ENCODE results near the gene IGF2BP1. TPM values are rescaled to one million over a fixed set of nuclear protein-coding genes. Genes with fewer than 3 reads are reported as not detected.
A peak's percentile ranks its signal among the peaks of the same experiment; 100 is the strongest.
"Not testable (repeated sequence)": the region's sequence is repeated elsewhere in the genome, so short reads cannot be mapped to it uniquely, and the experiment has no call there.

Gene IGF2BP1
- polyA plus RNA-seq, 1 experiment, result 9.9 TPM

- Histone ChIP-seq H3K27me3 (ENCODE audit: control insufficient read depth, insufficient read depth, low read length) (no peaks in the 10 kb centered on the region), H3K9me3 (ENCODE audit: control insufficient read depth, insufficient read depth, low read length) (peaks cover 7% of the 10 kb centered on the region; the same call in 1 of the 2 replicates), H3K27ac (ENCODE audit: low read depth, low read length) (no peak overlapping the region), H3K4me3 (ENCODE audit: low read depth, low read length) (no peak overlapping the region)
- POLR2A ChIA-PET, result no interaction called here
- CTCF ChIA-PET, result no interaction called here
- no peak for DNase-seq (ENCODE audit: low read depth, low spot score)
- no peak for TF ChIP-seq CTCF (IDR thresholded peaks at IDR 0.05; ENCODE audit: low read depth, low read length)
These were observed 41.4 kb downstream of the IGF2BP1 start for GRCh38 chr17:49038544-49038943.

DNA sequence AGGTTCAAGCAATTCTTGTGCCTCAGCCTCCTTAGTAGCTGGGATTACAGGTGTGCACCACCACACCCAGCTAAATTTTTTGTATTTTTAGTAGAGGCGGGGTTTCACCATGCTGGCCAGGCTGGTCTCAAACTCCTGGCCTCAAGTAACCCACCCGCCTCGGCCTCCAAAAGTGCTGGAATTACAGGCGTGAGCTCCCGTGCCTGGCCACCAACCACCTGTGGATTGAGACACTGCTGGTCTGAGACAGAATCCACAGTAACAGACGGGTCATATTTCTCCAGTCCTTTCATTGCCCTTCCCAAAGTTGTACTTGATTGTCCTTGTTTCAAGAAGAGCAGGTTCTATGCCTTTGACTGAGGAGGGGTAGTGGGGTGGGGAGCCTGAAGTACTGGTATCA is 42.3 kb downstream of the IGF2BP1 start:
- H3K27ac ChIP-seq (ENCODE audit: low read depth, low read length); POLR2A ChIA-PET; H3K4me3 ChIP-seq (ENCODE audit: low read depth, low read length); H3K27me3 ChIP-seq (ENCODE audit: control insufficient read depth, insufficient read depth, low read length); DNase-seq (ENCODE audit: low read depth, low spot score); H3K9me3 ChIP-seq (ENCODE audit: control insufficient read depth, insufficient read depth, low read length): not testable (repeated sequence)
- CTCF ChIA-PET, result interaction anchor here (1.2 kb wide), 1 partner anchor 85 kb away, joined by 4 read pairs; no protein-coding TSS in a partner anchor

DNA sequence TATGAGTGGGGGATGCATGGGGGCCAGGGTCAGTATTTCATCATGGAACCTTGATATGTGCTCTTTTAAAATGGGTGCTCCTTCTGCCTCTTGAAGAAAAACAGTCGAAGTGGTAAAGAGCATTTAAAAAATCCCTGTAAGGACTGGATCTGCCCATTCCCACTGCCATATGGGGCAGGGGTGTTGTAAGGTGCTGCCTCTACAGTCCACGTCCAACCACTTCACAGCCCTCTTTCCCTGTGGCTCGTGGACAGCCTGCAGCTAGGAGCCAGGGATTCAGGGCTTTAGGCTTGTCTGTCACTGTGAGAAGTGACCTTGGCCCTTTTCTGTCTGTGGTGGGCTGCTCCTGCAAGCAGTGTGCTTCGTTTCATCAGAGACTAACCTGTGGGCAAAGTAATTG is 44.3 kb downstream of the IGF2BP1 start:
- Histone ChIP-seq H3K27ac (ENCODE audit: low read depth, low read length) (no peak overlapping the region), H3K27me3 (ENCODE audit: control insufficient read depth, insufficient read depth, low read length) (no peaks in the 10 kb centered on the region), H3K4me3 (ENCODE audit: low read depth, low read length) (no peak overlapping the region), H3K9me3 (ENCODE audit: control insufficient read depth, insufficient read depth, low read length) (no peaks in the 10 kb centered on the region)
- POLR2A ChIA-PET, result no interaction called here
- CTCF ChIA-PET, result interaction anchor here (2.6 kb wide), 1 partner anchor 9 kb away, joined by 12 read pairs; no protein-coding TSS in a partner anchor
- DNase-seq (ENCODE audit: low read depth, low spot score), result no peak
- no peak for TF ChIP-seq CTCF (IDR thresholded peaks at IDR 0.05; ENCODE audit: low read depth, low read length)

GRCh38 chr17:49045376-49045775 is 48.2 kb downstream of the IGF2BP1 start:
- no peaks in the 10 kb centered on the region for H3K27me3 ChIP-seq (ENCODE audit: control insufficient read depth, insufficient read depth, low read length)
- no peaks in the 10 kb centered on the region for H3K9me3 ChIP-seq (ENCODE audit: control insufficient read depth, insufficient read depth, low read length)
- no peak for DNase-seq (ENCODE audit: low read depth, low spot score)
- ChIA-PET POLR2A (no interaction called here), CTCF (interaction anchor here (0.9 to 1.5 kb wide), 2 partner anchors 9 to 13 kb away, joined by 3 to 9 read pairs; no protein-coding TSS in a partner anchor)
- no peak overlapping the region for H3K4me3 ChIP-seq (ENCODE audit: low read depth, low read length)
- no peak overlapping the region for H3K27ac ChIP-seq (ENCODE audit: low read depth, low read length)
- no peak for TF ChIP-seq CTCF (IDR thresholded peaks at IDR 0.05; ENCODE audit: low read depth, low read length)

- no peak for TF ChIP-seq CTCF (IDR thresholded peaks at IDR 0.05; ENCODE audit: low read depth, low read length)
- CTCF ChIA-PET, result interaction anchor here (0.6 to 1.6 kb wide), 3 partner anchors 11 to 91 kb away, joined by 3 to 8 read pairs (median 8); no protein-coding TSS in a partner anchor
- Histone ChIP-seq H3K9me3 (ENCODE audit: control insufficient read depth, insufficient read depth, low read length) (no peaks in the 10 kb centered on the region), H3K27ac (ENCODE audit: low read depth, low read length) (no peak overlapping the region), H3K4me3 (ENCODE audit: low read depth, low read length) (no peak overlapping the region), H3K27me3 (ENCODE audit: control insufficient read depth, insufficient read depth, low read length) (no peaks in the 10 kb centered on the region)
- POLR2A ChIA-PET, result no interaction called here
- no peak for DNase-seq (ENCODE audit: low read depth, low spot score)
These were observed 49.7 kb downstream of the IGF2BP1 start for GRCh38 chr17:49046912-49047311.

GRCh38 chr17:49049265-49049664 is 52.1 kb downstream of the IGF2BP1 start:
- H3K4me3 ChIP-seq (ENCODE audit: low read depth, low read length), result no peak overlapping the region
- no peaks in the 10 kb centered on the region for H3K9me3 ChIP-seq (ENCODE audit: control insufficient read depth, insufficient read depth, low read length)
- CTCF ChIA-PET, result no interaction called here
- no peak for TF ChIP-seq CTCF (IDR thresholded peaks at IDR 0.05; ENCODE audit: low read depth, low read length)
- peak overlapping the region; percentile 21 for H3K27ac ChIP-seq (ENCODE audit: low read depth, low read length)
- H3K27me3 ChIP-seq (ENCODE audit: control insufficient read depth, insufficient read depth, low read length), result no peaks in the 10 kb centered on the region
- POLR2A ChIA-PET, result no interaction called here
- no peak for DNase-seq (ENCODE audit: low read depth, low spot score)

Data from AG04450 (cell line).